Mucosa of stomach (tissue), 1 donor: ENCODE measurements around the gene SV2B.
A peak's percentile ranks its signal among the peaks of the same experiment; 100 is the strongest.
"Not testable (repeated sequence)": the region's sequence is repeated elsewhere in the genome, so short reads cannot be mapped to it uniquely, and the experiment has no call there.

ENCODE experiments used
- H3K27me3 ChIP-seq: one replicate; pipeline ENCODE4 v1.7.0; 2013; ENCODE audit warnings: mild to moderate bottlenecking, low read length; ENCODE audit not compliant: control insufficient read depth, insufficient read depth
- H3K36me3 ChIP-seq: one replicate; pipeline ENCODE4 v1.7.0; 2013; ENCODE audit warnings: low read length; ENCODE audit not compliant: control insufficient read depth, insufficient read depth
- H3K4me1 ChIP-seq: one replicate; pipeline ENCODE4 v1.7.0; 2013; ENCODE audit warnings: mild to moderate bottlenecking, low read length; ENCODE audit not compliant: control insufficient read depth, insufficient read depth
- H3K4me3 ChIP-seq: one replicate; pipeline ENCODE4 v1.7.0; 2013; ENCODE audit warnings: low read length
- H3K9ac ChIP-seq: one replicate; pipeline ENCODE4 v1.7.0; 2013; ENCODE audit warnings: mild to moderate bottlenecking, low read length, moderate library complexity
- H3K9me3 ChIP-seq: one replicate; pipeline ENCODE4 v1.7.0; 2013; ENCODE audit warnings: mild to moderate bottlenecking, low read length, moderate library complexity; ENCODE audit not compliant: control insufficient read depth
- donor health status: Pancreatic carcinoma.

Gene SV2B

DNA sequence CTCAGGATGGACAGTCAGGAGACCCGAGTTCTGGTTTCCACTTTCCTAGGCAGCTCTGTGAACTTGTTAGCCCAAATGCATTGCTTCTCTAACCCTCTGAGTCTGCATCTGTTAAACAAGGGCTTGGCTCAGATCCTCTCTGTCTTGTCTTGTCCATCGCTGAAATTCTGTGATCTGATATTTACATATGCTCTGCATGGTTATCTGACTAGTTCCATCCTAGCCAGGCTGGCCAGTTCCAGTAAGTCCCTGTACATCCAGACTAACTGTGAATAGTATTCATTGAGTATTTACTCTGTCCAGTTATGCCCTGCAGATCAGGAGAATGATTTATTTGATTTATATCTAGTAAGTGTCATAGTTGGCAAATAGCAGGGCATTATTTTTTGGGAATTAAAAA, 27.0 kb upstream of the SV2B start:
- no peak overlapping the region for H3K9ac ChIP-seq
- no peaks in the 10 kb centered on the region for H3K36me3 ChIP-seq
- no peak overlapping the region for H3K4me3 ChIP-seq
- no peaks in the 10 kb centered on the region for H3K27me3 ChIP-seq
- H3K4me1 ChIP-seq, result no peaks in the 10 kb centered on the region
- H3K9me3 ChIP-seq, result no peaks in the 10 kb centered on the region

DNA sequence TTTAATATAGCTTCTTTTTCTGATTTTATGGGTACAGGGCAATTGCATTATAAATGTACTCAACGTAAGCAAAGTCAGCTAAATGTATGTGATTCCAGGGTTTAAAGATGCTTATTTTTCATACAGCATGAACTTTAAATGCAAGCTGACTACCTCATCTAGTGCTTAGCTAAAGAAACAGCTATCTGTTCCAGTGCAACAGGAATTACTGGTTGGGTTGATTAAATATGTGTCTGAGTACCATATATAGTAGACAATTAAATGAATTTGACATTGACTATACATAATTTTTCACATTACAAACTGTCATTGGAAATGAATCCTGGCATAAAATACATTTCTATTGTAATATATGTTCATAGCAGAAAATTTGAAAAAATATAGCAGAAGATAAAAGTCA, 26.3 kb upstream of the SV2B start:
- Histone ChIP-seq H3K36me3 (no peaks in the 10 kb centered on the region), H3K4me1 (no peaks in the 10 kb centered on the region), H3K9ac (no peak overlapping the region), H3K4me3 (no peak overlapping the region), H3K27me3 (no peaks in the 10 kb centered on the region), H3K9me3 (no peaks in the 10 kb centered on the region)

DNA sequence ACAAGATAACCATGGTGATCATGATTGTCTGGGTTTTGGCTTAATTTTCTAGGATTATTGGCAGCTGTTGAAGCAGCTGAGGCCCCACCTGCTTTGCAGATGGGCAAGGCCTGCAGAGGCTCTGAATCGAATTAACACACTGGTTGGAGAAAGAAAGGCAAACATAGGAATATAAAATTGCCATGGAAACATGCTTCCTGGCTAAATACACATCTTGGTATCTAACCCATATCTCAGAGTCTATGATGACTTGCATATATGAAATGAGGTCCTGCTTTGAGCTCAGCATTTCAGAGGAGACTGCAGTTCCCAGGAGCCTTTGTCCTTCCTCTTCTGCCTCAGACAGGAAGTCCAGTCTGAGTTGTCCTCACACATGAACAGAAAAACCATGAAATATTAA, 24.3 kb upstream of the SV2B start:
- Histone ChIP-seq H3K4me3 (no peak overlapping the region), H3K4me1 (no peaks in the 10 kb centered on the region), H3K27me3 (no peaks in the 10 kb centered on the region), H3K36me3 (no peaks in the 10 kb centered on the region), H3K9ac (no peak overlapping the region), H3K9me3 (no peaks in the 10 kb centered on the region)

DNA sequence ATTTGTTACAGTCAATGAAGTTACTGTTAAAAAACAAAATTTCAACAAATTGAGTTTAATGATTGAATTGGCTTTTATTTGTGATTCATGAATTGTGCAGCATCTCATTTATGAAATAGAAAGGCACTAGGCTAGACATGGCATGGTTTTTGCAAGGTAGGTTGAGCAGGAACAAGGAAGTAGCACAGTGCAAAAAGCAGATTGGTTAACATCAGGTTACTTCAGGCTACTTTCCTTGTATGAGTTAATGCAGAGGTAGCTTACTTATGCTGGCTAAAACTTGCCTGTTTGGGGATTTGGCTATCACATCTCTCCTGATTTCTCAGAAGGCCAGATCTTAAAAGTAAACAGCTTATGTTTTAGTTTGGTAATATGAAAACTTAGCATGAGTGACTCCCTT, 23.0 kb upstream of the SV2B start:
- Histone ChIP-seq H3K4me3 (no peak overlapping the region), H3K36me3 (no peaks in the 10 kb centered on the region), H3K9ac (no peak overlapping the region), H3K27me3 (no peaks in the 10 kb centered on the region), H3K9me3 (no peaks in the 10 kb centered on the region), H3K4me1 (no peaks in the 10 kb centered on the region)

DNA sequence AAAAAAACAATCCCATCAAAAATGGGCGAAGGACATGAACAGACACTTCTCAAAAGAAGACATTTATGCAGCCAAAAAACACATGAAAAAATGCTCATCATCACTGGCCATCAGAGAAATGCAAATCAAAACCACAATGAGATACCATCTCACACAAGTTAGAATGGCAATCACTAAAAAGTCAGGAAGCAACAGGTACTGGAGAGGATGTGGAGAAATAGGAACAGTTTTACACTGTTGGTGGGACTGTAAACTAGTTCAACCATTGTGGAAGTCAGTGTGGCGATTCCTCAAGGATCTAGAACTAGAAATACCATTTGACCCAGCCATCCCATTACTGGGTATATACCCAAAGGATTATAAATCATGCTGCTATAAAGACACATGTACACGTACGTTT, 6.2 kb upstream of the SV2B start:
- not testable (repeated sequence) for H3K9me3 ChIP-seq, H3K9ac ChIP-seq, H3K36me3 ChIP-seq, H3K27me3 ChIP-seq, H3K4me3 ChIP-seq, H3K4me1 ChIP-seq

DNA sequence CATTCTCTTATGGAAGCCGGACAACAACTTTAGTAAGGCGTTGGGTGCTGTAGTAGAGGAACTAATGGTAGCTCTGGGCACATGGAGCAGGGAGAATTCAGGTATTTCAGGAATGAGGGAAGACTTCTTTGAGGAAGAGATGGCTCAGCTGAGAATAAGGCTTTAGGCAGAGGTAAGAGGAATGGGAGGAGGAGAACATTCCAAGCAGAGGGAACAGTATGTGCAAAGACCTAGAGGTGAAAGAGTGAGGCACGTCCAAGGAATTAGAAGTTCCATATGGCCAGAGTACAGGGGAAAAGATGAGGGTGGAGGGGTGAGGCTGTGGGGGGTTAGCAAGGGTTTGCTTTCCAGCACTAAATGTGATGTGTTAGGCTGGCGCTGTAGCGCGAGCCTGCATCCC, 1.6 kb upstream of the SV2B start:
- H3K9ac ChIP-seq, result no peak overlapping the region
- H3K27me3 ChIP-seq, result peaks cover 43% of the 10 kb centered on the region
- peaks cover 15% of the 10 kb centered on the region for H3K4me1 ChIP-seq
- no peaks in the 10 kb centered on the region for H3K36me3 ChIP-seq
- no peaks in the 10 kb centered on the region for H3K9me3 ChIP-seq
- H3K4me3 ChIP-seq, result no peak overlapping the region

DNA sequence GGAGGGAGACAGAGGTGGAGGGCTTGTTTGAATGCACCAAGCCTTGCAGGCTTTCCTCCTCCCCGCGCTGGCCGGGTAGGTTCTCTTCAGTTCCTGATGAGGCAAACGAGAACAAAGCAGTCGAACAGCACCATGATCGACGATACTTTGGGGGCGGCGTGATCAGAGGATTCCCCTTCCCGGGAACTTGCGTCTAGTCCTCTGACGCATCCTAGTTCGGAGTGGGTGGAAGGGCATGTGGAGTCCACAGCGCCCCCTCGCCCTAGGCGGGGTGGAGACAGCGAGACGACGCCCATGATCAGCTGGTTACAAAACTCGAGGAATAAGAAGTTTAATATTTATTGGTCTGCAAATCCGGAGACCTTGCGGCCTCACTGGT, 452 bp upstream of the SV2B start:
- Histone ChIP-seq H3K4me3 (no peak overlapping the region), H3K9me3 (no peaks in the 10 kb centered on the region), H3K4me1 (peaks cover 15% of the 10 kb centered on the region), H3K27me3 (peaks cover 43% of the 10 kb centered on the region), H3K36me3 (no peaks in the 10 kb centered on the region), H3K9ac (no peak overlapping the region)

DNA sequence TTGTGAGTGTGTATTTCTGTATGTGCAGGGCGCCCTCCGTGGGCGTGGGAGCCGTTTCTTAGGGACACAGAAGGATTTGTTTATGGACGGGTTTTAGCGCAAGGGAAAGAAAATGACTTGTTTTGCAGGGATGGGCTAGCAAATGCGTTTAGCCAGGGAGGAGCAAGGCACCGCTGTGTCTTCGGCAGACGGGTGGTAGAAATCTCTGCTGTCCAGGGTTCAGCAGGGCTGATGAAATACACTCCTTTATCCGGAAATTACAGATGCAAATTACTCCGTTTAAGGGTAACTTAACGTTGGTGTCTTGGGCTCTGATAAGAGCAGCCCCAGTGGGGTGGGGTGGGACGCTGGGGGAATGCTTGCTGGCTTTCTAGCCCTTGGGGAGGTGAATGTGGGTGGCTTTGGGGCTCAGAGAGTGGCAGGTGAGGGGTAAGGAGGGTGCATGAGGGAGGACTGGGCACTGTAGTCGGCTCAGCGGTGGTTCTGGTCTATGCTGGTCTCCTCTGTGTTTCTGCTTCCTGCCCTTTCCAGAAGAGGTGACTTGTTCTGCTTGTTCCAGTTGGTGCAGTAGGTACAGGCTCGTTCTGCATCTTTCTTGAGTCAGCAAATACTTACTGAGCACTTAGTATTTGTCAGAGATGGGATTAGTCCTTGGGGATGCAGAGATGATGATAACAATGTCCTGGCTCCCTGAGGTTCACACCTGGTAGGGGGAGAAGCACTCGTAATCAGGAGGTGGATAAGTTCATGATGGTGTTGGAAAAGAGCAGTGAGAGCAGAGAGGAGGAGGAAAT, 954 bp downstream of the SV2B start:
- H3K36me3 ChIP-seq, result no peaks in the 10 kb centered on the region
- H3K9me3 ChIP-seq, result no peaks in the 10 kb centered on the region
- peaks cover 43% of the 10 kb centered on the region for H3K27me3 ChIP-seq
- H3K4me1 ChIP-seq, result peaks cover 15% of the 10 kb centered on the region
- H3K4me3 ChIP-seq, result peak overlapping the region; percentile 34
- peak overlapping the region; percentile 13 for H3K9ac ChIP-seq

DNA sequence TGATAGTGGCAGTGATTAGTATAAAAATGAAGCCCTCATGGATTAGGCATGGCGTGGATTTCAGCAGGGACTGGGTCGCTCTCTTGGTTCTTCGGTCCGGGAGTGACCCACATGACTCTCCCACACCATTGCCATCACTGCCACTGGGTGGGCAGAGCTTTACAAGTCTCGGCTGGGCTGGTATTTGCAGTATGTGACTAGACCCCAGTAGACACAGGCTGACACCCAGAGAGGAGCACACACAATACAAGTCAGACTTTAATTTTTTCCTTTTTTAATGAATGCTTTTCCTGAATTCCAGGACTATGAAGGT, 1.5 kb downstream of the SV2B start:
- H3K4me1 ChIP-seq, result peaks cover 15% of the 10 kb centered on the region
- no peaks in the 10 kb centered on the region for H3K9me3 ChIP-seq
- H3K27me3 ChIP-seq, result peaks cover 43% of the 10 kb centered on the region
- no peaks in the 10 kb centered on the region for H3K36me3 ChIP-seq
- H3K4me3 ChIP-seq, result no peak overlapping the region
- no peak overlapping the region for H3K9ac ChIP-seq

DNA sequence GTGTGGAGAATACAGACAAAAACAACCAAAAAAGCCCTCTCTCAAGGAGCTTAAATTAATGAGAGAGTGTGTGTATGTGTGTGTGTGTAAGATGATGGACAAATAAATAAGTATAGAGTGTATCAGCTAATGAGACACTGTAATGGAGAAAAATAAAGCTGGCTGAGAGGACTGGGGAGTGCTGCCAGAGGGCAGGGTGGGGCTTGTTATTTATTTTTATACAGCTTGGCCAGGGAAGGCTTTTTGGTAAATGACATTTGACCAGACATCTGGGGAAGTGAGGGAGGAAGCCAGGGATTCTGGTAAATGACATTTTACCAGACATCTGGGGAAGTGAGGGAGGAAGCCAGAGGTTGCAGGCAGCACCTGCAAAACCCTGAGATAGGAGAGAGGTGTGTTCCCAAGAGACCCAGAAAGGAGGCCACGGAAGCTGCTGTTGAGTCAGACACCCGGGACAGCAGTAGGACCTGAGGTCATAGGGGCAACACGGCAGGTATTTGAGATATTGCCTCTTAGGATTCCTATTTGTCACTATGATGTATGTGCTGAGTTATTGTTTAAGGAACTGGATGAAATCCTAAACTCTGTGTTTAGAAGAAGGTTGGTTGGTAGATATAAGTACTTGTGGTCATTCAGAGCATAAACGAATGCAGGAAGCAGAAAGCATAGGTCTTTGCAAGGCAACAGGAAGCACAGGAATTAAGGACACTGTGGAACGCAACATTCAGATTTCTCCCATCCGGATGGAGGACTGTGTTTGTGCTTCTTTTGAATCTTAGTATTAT, 2.7 kb downstream of the SV2B start:
- no peak overlapping the region for H3K4me3 ChIP-seq
- no peaks in the 10 kb centered on the region for H3K36me3 ChIP-seq
- peaks cover 15% of the 10 kb centered on the region for H3K4me1 ChIP-seq
- no peak overlapping the region for H3K9ac ChIP-seq
- no peaks in the 10 kb centered on the region for H3K9me3 ChIP-seq
- H3K27me3 ChIP-seq, result peaks cover 43% of the 10 kb centered on the region

DNA sequence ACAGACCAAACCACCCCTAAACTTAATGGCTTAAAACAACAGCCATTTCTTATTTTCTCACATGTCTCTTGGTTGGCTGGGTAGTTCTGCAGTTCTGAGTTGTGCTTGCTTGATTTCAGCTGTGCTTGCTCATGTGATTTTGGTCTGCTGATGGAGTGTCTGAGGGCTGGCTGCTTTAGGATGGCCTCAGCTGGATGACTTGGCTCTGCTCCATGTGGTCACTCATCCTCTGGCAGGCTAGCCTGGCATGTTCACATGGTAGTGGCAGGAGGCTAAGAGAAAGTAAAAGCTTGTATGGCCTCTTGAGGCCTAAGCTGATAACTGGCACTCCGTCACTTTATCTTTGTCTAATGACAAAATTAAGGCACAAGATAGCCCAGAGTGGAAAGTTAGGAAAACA, 4.1 kb downstream of the SV2B start:
- Histone ChIP-seq H3K4me3 (no peak overlapping the region), H3K9me3 (no peaks in the 10 kb centered on the region), H3K36me3 (no peaks in the 10 kb centered on the region), H3K4me1 (peaks cover 15% of the 10 kb centered on the region), H3K27me3 (peaks cover 31% of the 10 kb centered on the region), H3K9ac (no peak overlapping the region)

DNA sequence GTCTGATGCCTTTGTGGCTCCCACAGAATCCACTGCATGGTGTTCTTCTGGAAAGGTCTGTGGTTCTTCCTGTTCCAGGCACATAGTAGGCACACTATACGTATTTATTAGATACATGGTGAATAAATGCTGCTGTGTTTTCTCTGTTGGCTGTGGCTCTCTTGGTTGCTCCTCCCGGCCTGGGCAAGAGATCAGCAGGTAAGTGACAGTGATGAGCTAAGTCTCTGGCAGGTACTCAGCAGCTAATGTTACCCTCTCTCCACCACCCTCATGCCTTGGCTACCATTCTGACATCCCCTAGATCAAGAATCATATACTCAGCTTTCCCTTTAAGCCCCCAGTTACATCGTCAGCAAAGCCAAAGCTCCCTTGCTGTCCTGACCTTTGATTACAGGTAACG, 8.4 kb downstream of the SV2B start:
- H3K9me3 ChIP-seq, result no peaks in the 10 kb centered on the region
- H3K4me1 ChIP-seq, result no peaks in the 10 kb centered on the region
- no peaks in the 10 kb centered on the region for H3K36me3 ChIP-seq
- H3K4me3 ChIP-seq, result no peak overlapping the region
- H3K27me3 ChIP-seq, result no peaks in the 10 kb centered on the region
- no peak overlapping the region for H3K9ac ChIP-seq
